Measurements from ENCODE around the gene ACTA2.

The ACTA2 gene

DNA sequence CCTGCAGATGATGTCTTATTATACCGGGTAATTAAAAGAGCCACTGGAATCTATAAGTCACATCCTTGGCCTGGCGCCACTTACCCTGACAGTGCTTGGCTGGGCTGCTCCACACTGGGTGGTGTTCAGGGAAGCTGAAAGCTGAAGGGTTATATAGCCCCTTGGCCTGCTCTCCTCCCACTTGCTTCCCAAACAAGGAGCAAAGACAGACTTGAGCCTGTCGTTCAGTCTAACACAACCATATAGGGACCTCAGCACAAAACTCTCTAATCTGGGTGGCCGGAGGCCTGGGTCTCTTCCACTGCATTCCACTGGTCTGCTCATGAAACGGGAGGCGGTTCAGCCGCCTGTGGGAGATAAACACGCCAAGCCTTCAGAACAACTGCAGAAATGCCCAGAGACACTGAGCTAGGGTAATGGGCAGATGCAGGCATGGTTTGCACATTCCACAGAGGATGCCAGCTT, at the start of gene ACTA2:
Gene ACTA2 (minus strand): TSS at position 127 of the 465 bp plus-strand sequence. CDS start 3,843 bp downstream, outside the sequence.
- no peak for DNase-seq (ENCODE audit: low read depth)

DNA sequence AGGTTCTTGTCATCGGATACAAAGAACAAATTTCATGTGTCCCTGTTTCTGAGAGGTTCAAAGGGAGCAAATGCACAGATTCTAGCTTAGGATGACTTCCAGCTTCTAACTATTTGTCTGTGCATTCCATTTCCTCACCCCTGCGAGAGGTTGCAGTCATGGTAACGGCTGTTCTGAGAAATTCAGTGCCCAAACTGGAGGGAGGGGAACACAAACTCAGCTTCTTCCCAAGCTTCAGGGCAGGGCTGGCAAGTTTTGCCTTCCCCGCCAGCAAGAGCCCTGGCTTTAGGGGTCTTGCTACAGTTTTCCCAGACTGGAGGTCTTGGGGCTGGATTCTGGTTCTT, 49.1 kb upstream of the ACTA2 start:
- no peak for DNase-seq (ENCODE audit: low read depth)

DNA sequence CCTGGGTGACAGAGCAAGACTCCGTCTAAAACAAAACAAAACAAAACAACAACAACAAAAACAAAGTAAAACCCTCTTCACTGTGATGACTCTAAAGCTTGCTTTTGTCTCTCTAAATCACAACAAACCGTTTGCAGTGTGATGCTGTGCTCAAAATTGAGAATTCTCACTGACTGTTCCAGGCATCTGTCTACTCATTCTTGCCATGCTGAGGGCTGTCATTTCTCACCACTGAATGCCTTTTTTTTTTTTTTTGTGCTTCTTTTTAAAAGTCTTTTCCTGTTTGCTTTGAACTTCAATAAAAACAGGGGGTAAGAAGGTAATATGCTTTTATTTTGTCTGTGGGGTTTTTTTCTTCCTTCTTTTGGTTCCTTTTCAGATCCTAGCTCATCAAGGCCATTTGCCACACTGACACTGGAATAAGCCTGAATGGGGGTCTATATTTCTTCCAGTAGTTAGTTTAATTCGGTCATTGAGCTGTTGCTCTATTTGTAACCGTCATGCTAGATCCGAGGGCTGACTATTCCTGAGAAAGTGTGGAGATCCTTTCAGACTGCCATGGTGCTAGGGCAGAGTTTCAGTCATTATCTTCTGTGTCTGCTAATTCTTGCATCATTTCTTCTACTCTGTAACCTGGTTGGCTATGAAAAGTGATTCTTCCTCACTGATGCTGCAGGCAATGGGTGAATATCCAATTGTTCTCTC, 48.6 kb upstream of the ACTA2 start:
- DNase-seq (ENCODE audit: low read depth): no peak

DNA sequence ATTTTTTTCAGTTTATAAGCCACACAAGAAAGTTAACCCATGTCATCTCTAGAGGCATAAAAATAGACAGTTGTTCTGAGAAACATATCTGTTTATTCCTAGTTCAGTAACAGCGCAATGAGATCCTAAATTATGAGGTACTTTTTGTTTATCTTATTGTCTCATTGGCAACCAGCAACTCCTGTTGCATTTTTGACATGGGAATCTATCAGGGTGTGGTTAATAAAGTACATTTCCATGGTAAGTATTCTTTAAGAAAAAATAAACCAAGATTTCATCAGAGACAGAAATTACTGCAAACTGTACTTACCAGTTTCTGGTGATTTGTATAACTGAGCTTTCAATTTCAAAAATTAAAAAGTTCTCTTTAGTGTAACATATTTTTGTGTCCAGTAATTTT, 47.1 kb upstream of the ACTA2 start:
- no peak for DNase-seq (ENCODE audit: low read depth)

DNA sequence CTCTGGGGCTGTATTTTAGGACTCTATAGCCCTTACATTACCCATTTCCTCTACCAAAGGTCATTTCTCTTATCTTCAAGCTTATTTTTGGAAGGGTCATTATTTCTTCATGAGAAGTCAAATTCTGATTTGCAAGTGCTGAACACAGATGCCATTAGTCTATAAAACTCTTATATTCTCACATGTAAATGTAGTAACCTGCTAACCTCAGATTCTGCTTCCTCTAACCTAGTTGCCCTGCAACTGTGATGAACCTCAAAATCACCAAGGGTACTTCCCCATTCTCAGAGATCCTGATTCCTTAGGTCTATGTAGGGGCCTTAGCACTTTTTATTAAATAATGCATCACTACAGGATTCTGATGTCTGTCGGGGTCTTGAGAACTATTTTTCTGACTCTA, 44.4 kb upstream of the ACTA2 start:
- no peak for DNase-seq (ENCODE audit: low read depth)

DNA sequence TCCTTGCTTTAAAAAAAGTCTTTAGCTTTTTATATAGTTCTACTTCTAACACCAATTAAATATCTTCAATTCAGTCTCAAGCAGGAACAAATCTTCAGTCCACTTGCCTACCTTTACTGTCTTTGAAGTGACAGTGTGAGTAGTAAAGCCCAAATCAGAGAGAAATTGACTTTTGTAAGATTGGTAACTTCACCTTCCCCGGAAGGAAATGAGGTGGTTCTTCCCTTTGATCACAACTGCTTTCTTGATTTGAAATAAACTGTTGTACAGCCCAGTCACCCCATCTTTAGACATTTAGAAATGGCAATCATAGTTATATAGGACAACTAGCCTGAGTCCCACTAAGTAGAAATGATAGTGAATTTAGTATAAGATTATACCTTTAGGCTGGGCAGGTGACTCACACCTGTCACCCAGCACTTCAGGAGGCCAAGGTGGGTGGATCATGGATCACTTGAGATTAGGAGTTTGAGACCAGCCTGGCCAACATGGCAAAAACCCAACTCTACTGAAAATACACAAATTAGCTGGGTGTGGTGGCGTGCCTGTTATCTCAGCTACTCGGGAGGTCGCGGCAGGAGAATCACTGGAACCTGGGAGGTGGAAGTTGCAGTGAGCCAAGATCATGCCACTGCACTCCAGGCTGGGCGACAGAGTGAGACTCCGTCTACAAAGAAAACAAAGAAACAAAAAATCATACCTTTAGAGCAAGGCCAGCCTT, 42.7 kb upstream of the ACTA2 start:
- DNase-seq (ENCODE audit: low read depth): no peak

DNA sequence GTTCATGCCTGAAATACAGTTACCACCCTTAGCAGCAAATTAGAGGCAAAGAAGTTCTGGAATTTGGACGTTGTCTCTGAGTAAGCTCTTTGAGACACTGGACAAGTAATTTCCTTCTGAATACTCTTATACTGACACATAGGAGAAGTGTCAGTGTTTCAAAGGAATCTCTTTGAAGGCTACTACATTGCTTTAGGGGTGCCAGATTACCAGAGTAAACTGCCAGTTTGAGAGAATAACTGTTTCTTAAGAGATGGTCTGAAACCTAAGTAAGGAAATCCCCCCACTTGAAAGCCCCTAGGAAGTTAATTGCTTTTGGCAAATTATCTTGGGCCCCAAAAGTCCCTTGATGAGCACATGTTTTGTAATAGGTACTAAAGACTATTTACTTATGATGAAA, 41.4 kb upstream of the ACTA2 start:
- DNase-seq (ENCODE audit: low read depth): no peak

DNA sequence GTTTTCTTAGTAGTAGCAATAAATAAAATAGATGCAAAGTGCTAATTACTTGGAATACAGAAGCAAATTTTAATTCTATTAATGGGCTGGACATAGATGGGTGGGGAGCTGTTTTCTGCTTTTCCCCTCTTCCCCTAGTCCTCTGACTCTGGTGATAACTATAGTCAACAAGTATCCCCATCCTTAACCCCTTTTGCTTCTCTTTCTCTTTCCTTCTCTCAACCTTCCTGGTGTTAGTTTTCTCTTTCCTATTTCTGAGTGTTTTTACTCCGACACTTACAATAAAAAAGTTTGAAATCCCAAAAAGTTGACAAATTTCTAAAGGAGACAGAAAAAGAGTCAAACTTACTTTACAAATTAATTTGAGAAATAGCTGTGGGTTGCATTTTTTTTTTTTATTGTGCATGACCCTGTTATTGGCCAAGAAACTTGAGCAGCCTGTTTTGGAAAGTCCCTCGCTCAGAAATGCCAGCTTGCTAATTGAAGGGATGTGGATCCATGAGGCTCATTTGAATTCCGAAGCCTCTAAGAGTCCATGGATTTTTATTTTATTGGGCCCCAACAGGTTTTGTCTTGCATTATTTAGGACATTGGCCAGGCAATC, 40.5 kb upstream of the ACTA2 start:
- no peak for DNase-seq (ENCODE audit: low read depth)

DNA sequence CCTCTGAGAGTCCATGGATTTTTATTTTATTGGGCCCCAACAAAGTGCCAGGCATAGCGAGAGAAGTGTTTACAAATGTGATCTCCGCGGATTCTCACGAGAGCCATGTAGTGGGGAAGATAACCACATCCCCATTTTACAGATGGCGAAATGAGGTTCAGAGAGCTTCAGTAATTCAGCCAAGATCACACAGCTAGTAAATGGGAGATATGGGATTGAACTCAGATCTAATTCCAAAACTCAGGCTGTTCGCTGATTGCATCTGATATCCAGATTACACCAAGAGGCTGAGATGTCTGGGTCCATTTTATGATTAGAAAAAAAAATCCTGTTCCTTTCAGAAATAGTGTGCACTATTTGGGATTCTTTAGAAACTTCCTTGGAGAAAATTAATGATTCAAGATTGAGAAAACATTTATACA, 39.3 kb upstream of the ACTA2 start:
- DNase-seq (ENCODE audit: low read depth): no peak

DNA sequence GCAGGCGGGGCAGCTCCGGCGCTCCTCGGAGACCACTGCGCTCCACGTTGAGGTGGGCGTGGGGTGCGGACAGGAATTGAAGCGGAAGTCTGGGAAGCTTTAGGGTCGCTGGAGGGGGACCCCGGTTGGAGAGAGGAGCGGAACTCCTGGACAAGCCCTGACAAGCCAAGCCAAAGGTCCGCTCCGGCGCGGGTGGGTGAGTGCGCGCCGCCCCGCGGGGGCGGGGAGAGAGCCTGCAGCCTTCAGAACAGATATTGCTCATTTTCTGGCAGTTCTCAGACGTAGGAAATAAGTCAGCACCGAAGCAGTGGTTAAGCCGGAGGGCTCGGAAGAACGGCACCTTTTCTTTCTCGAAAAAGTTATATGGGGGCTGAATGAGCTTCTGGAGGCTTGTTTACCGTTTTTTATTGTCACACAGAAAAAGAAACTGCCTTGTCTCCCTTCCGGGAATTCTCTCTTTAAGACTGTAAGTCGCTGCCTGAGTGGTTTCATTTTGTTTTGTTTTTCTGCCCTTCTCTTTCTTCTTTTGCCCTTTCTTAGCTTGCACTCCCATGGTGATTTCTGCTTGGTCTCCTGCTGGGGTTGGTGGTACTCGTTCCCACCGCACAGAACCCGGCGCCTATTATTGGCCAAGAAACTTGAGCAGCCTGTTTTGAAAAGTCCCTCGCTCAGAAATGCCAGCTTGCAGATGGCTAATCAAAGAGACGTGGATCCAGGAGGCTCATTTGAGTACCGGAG, 38.8 kb upstream of the ACTA2 start:
- peak; percentile 15 for DNase-seq (ENCODE audit: low read depth)

DNA sequence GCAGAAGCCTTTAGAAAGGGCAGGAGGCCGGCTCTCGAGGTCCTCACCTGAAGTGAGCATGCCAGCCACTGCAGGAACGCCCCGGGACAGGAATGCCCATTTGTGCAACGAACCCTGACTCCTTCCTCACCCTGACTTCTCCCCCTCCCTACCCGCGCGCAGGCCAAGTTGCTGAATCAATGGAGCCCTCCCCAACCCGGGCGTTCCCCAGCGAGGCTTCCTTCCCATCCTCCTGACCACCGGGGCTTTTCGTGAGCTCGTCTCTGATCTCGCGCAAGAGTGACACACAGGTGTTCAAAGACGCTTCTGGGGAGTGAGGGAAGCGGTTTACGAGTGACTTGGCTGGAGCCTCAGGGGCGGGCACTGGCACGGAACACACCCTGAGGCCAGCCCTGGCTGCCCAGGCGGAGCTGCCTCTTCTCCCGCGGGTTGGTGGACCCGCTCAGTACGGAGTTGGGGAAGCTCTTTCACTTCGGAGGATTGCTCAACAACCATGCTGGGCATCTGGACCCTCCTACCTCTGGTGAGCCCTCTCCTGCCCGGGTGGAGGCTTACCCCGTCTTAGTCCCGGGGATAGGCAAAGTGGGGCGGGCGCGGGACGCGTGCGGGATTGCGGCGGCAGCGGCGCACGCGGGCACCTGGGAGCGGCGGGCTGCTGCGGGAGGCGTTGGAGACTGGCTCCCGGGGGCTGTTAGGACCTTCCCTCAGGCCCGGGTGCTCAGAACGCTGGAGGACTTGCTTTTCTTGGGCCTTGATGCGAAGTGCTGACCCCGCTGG, 38.0 kb upstream of the ACTA2 start, which contains the start of gene FAS:
Gene FAS (plus strand): TSS at position 415 of the 777 bp plus-strand sequence. CDS start 79 bp downstream, at position 494.
- no peak for DNase-seq (ENCODE audit: low read depth)

DNA sequence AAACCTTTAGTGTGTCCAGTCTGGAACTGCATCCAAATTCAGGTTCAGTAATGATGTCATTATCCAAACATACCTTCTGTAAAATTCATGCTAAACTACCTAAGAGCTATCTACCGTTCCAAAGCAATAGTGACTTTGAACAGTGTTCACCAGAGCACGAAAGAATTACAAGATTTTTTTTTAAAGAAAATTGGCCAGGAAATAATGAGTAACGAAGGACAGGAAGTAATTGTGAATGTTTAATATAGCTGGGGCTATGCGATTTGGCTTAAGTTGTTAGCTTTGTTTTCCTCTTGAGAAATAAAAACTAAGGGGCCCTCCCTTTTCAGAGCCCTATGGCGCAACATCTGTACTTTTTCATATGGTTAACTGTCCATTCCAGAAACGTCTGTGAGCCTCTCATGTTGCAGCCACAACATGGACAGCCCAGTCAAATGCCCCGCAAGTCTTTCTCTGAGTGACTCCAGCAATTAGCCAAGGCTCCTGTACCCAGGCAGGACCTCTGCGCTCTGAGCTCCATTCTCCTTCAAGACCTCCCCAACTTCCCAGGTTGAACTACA, 37.3 kb upstream of the ACTA2 start:
- no peak for DNase-seq (ENCODE audit: low read depth)

DNA sequence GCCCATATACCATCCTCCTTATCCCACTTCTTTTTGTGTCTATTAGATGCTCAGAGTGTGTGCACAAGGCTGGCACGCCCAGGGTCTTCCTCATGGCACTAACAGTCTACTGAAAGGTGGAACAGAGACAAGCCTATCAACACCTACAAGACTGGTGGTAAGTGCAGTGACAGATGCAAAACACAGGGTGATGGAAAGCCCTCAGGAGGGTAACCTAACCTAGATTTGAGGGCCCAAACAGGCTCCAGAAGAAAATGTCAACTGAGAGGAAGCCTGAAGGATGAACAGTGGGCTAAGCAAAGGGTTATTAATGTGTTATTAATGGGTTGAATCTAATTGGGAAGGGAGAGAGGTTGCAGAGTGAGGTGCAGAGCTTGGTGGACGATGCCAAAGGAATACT, 36.9 kb upstream of the ACTA2 start:
- DNase-seq (ENCODE audit: low read depth): no peak

DNA sequence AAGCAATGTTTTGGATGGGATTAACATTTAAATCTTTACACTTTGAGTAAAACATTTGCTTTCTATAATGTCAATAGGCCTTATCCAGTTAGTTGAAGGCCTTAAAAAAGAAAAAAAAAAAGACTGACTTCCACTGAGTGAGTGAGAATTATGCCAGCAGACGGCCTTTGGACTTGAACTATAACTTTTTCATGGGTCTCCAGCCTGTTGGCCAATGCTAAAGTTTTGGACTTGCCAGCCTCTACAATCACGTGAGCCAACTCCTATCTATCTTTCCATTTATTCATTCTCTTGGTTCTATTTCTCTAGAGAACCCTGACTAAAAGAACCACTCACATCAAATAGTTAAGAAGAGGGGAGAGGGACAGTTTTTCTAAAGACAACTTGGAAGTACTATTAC, 35.3 kb upstream of the ACTA2 start:
- no peak for DNase-seq (ENCODE audit: low read depth)

DNA sequence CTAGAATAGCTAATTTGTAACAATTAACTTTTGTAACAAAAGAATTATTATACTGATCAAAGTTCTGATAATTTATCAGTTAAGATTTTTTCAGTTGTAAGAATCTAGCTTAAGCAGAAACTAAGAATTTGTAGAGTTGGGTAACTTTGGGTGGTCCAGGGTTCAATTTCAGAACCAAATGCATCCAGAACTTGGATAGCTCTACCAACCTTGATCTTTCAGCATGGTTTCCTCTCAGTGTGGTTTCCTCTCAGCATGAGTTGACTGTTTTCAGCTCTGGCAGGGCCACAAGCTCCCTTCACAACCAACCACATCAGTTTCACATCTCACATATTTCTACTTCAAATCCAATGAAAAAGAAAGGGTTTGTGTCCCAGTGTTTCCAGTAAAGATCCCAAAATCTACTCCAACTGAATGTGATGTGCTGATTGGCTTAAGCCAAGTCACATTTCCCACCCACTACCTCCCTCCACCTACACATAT, 34.7 kb upstream of the ACTA2 start:
- no peak for DNase-seq (ENCODE audit: low read depth)

DNA sequence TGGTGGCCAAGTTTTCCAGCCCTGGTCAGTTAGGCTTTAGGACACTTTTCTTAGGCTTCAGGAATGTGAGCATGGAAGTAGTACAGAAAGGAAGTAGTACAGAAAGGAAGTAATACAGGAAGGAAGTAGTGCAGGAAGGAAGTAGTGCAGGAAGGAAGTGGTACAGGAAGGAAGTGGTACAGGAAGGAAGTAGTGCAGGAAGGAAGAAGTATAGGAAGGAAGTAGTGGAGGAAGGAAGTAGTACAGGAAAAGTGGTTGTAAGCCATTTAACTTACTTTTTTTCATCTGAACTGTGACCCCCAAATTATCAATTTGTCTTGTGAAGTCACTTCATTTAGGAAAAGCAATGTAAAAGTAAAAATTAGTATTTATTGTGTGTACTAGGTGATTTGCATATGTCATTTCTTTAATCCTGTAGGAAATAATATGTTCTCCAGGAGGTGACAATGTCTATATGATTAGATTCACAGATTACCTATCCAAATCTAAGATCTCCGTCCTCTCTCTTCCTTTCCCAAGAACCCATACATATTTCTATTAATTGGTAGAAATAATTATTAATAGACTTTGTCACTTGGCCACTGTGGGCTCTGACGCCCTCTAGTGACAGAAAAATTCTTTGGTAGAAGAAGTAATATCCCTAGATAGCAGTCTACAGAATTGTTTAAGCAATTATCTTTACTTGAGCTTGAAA, 34.1 kb upstream of the ACTA2 start:
- no peak for DNase-seq (ENCODE audit: low read depth)

DNA sequence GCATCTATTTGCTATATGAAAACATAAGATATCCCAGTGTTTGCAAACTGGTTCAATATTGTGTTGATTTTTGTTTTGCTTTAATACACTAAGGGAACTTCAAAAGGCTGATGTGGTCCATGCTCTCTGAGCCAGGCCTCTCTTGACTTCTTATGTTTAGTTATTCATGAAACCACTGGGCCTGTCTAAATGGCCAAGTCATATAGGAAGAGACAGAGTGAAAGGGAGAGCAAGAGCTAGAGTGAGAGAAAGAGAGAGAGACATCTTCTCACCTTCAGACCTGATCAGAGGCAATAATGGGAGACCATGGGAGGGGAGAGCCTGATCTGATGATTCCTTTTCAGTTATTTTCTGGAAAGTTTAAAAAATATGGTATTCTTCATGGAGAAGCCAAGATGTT, 32.0 kb upstream of the ACTA2 start:
- DNase-seq (ENCODE audit: low read depth): no peak

DNA sequence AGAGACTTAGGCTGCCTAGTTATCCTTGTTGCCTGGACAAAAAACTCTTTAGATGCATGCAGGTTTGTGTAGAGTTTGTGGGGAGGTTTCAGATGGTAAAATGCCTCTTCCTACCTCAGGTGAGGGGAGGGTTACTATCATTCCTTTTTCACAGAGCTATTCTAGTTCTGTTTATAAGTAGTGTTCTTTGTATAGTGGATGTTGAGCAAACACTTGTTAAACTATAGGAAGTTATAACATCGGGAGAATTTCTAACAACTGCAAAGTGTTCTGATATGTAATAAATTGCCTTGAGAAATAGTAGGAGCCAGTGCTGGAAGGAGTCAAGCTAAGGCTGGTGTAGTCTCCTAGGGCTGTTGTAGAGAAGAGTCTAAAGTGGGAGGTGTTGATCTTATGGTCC, 31.4 kb upstream of the ACTA2 start:
- no peak for DNase-seq (ENCODE audit: low read depth)

DNA sequence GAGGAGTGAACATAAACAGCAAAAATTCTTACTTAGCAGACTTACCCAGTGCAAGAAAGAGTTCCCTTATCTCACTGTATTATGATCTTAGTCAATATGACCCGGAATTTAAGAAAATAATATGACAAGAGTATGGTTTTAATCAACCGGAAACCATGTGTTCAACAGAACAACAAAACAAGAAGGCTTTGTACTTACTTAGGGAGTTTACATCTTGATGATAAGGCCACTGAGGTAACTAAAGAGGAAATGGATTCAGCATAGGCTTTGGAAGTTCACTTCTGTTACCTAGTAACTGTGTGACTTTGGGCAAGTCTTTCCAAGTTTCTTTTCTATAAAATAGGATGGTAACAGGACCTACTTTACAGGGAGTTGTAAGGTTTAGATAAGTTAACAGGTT, 30.6 kb upstream of the ACTA2 start:
- DNase-seq (ENCODE audit: low read depth): peak; percentile 15

DNA sequence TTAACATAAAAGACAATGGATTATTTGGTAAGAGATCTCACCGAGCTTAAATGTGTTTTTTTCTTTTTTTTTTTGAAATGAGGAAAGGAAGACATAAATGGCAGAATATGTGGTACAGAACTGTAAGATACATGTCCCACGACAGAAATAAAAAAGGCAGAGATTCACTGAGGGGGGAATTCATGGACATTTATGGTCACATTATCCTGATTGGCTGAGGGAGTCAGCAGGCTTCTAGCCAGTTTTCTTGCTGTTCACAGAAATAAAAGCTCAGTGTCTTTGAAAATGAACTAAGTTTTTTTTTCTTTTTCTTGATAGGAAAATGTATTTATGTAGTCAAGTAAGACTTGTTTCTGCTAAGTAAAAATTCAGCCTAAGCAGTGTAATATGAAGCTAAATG, 29.8 kb upstream of the ACTA2 start:
- no peak for DNase-seq (ENCODE audit: low read depth)

DNA sequence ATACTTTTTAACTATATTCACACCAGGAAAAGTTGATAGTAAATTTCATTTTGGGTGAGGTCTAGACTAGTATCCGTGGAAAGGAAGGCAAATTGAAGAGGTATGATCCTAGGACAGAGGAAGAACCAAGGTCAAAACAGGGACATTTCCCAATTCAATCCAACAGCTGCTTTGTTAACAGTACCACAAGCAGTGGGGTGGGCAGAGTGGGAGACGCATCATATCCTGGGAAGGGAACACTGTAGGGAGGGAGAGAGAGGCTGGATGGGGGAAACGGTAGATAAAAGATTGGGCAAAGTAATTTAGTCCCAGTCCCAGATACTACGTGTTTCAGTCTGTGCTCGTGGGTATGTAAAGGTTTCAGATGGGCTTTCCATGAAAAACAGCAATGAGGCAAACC, 28.9 kb upstream of the ACTA2 start:
- DNase-seq (ENCODE audit: low read depth): no peak
